ENCODE results near the gene DNAJB13. TPM values are rescaled to one million over a fixed set of nuclear protein-coding genes. Genes with fewer than 3 reads are reported as not detected.

The DNAJB13 gene
- total RNA-seq, 4 donors from 2014 or later: not detected

DNA sequence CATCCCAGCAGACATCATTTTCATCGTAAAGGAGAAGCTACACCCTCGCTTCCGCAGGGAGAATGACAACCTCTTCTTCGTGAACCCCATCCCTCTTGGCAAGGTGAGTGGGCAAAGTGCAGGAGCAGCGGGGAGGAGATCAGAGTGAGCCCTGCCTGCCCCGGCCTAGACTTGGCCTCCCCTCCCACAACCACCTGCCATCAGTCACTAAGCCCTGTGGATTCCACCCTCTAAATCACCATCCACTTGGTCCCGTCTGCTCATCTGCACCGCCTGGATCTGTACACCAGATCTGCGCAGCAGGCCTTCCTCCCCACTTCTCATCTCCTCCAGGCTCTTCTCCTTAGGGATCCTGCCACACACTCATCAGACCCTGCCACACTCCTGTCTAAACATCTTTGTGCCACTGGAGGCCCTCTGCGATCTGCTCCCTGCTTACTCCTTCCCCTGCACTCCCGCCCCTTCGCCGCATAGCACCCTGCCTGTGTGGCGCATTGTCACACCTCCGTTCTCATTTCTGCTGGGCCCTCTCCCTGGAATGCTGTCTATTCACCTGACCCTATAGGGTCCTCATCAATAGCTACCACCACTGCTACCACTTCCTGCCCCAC is 17.6 kb downstream of the DNAJB13 start:
- H3K4me1 ChIP-seq: peaks cover 0 to 12% (median 6%) of the 10 kb centered on the region in 3 donors
- TF ChIP-seq POLR2A (IDR thresholded peaks at IDR 0.05) (no peak), POLR2AphosphoS5 (IDR thresholded peaks at IDR 0.05) (no peak), EP300 (IDR thresholded peaks at IDR 0.05) (no peak)
- TF ChIP-seq, protein P1, sequence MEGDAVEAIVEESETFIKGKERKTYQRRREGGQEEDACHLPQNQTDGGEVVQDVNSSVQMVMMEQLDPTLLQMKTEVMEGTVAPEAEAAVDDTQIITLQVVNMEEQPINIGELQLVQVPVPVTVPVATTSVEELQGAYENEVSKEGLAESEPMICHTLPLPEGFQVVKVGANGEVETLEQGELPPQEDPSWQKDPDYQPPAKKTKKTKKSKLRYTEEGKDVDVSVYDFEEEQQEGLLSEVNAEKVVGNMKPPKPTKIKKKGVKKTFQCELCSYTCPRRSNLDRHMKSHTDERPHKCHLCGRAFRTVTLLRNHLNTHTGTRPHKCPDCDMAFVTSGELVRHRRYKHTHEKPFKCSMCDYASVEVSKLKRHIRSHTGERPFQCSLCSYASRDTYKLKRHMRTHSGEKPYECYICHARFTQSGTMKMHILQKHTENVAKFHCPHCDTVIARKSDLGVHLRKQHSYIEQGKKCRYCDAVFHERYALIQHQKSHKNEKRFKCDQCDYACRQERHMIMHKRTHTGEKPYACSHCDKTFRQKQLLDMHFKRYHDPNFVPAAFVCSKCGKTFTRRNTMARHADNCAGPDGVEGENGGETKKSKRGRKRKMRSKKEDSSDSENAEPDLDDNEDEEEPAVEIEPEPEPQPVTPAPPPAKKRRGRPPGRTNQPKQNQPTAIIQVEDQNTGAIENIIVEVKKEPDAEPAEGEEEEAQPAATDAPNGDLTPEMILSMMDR (IDR thresholded peaks at IDR 0.05): no peak
- peaks cover 15% of the 10 kb centered on the region for H3K27me3 ChIP-seq
- H3K27ac ChIP-seq: no peak overlapping the region
- ATAC-seq: no peak
- H3K4me3 ChIP-seq: no peak overlapping the region
- H3K9me3 ChIP-seq: no peaks in the 10 kb centered on the region
- WGBS, 2 donors (ENCODE audit: low coverage in 1 of 2): 94% methylated on average over 14 to 15 of the region's 15 CpGs
- no peaks in the 10 kb centered on the region for H3K36me3 ChIP-seq

DNA sequence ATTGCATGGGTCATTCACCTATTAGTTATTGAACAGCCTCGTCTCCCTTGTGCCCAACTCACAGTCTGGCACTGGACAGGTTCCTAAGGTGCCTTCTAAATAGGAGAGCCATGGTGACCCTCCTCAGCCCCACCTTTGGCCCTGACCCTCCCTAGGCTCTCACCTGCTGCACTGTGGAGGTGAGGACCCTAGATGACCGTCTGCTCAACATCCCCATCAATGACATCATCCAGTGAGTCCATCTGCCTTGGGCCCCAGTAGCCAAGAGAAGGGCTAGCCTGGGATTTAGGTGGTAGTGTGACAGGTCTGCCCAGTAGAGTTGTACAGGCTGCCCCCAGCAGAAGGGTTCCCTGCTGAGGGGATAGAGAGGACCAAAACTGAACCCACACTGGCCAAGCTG is 18.3 kb downstream of the DNAJB13 start:
- Histone ChIP-seq H3K9me3 (no peaks in the 10 kb centered on the region), H3K27me3 (peaks cover 13% of the 10 kb centered on the region), H3K27ac (no peak overlapping the region), H3K4me1 (peaks cover 0 to 10% (median 7%) of the 10 kb centered on the region in 3 donors), H3K4me3 (no peak overlapping the region), H3K36me3 (no peaks in the 10 kb centered on the region)
- ATAC-seq: no peak
- TF ChIP-seq POLR2A (IDR thresholded peaks at IDR 0.05) (no peak), POLR2AphosphoS5 (IDR thresholded peaks at IDR 0.05) (no peak), EP300 (IDR thresholded peaks at IDR 0.05) (no peak)
- TF ChIP-seq, protein P1 (IDR thresholded peaks at IDR 0.05): no peak
- WGBS, 2 donors (ENCODE audit: low coverage in 1 of 2): 90 to 100% methylated on average over 1 to 2 of the region's 2 CpGs

DNA sequence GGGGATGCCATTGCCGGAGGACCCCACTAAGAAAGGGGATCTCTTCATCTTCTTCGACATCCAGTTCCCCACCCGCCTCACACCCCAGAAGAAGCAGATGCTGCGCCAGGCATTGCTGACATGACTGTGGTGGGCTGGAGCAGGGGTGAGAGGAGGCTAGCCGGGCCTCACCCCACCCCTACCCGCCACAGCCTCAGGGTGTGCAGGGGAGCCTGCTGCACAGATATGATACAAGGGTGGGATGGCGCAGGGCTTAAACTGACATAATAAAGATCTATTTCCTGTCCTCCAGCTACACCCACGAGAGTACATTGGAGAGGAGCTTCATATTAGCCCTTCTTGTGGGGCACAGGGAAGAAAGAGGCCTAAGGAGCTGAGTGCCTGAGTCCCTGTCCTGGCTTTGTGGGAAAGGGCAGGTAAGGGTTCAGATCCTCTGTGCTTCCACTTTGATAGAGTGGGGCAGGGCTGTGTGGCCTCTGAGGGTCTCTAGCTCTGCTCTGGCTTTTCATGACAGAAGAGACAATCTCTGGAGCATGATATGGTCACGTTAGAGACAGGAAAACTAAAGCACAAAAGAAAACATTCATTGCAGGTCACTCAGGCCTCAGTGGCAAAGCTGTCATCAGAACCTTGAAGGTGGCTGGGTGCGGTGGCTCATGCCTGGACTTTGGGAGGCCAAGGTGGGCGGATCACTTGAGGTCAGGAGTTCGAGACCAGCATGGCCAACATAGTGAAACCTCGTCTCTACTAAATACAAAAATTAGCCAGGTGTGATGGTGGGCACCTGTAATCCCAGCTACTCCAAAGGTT is 19.4 kb downstream of the DNAJB13 start:
- ATAC-seq: no peak
- H3K4me3 ChIP-seq: no peak overlapping the region
- TF ChIP-seq POLR2A (IDR thresholded peaks at IDR 0.05) (no peak), EP300 (IDR thresholded peaks at IDR 0.05) (no peak), POLR2AphosphoS5 (IDR thresholded peaks at IDR 0.05) (no peak)
- TF ChIP-seq, protein P1 (IDR thresholded peaks at IDR 0.05): no peak
- peaks cover 0 to 3% (median 0%) of the 10 kb centered on the region in 3 donors for H3K4me1 ChIP-seq
- peaks cover 8% of the 10 kb centered on the region for H3K27me3 ChIP-seq
- H3K27ac ChIP-seq: no peak overlapping the region
- 60 to 74% methylated on average over 1 to 7 of the region's 13 CpGs for WGBS, 2 donors (ENCODE audit: low coverage in 1 of 2)
- H3K9me3 ChIP-seq: no peaks in the 10 kb centered on the region
- peaks cover 0 to 3% of the 10 kb centered on the region in 2 donors for H3K36me3 ChIP-seq

DNA sequence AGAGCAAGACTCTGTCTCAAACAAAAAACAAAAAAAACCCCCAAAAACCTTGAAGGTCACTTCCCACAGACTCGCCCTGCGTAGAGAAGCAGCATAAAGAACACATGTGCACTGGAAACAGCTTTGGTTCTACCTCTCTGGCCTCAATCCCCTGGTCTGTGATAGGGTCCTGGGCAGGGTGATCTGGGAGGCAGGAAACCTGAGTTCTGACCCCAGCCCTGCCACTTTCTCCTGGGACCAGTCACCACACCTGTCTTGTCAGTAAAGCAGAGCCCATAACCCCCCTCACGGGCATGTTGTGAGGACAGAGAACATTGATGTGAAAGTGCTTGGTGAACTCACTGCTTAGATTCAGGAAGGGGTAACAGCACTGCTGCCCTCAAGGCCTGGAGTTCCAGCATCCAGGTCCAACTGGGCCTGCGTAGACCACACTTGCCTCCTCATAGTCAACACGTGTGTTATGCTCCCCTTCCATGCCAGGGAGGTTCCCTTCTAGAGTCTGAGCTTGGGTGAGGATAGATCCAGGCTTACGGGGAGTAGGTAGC is 20.4 kb downstream of the DNAJB13 start:
- no peak for TF ChIP-seq POLR2A (IDR thresholded peaks at IDR 0.05)
- TF ChIP-seq, protein P1 (IDR thresholded peaks at IDR 0.05): no peak
- no peak for TF ChIP-seq POLR2AphosphoS5 (IDR thresholded peaks at IDR 0.05)
- no peak for TF ChIP-seq EP300 (IDR thresholded peaks at IDR 0.05)
- Histone ChIP-seq H3K36me3 (peaks cover 0 to 14% of the 10 kb centered on the region in 2 donors), H3K4me1 (peaks cover 0 to 3% (median 0%) of the 10 kb centered on the region in 3 donors), H3K27ac (no peak overlapping the region), H3K27me3 (no peaks in the 10 kb centered on the region), H3K4me3 (no peak overlapping the region), H3K9me3 (no peaks in the 10 kb centered on the region)
- no peak for ATAC-seq
- 90 to 100% methylated on average over 2 to 4 of the region's 6 CpGs for WGBS, 2 donors (ENCODE audit: low coverage in 1 of 2)

All from gastroesophageal sphincter (tissue), 4 donors.